Measurements from ENCODE around the gene SMIM20.

The SMIM20 gene

GRCh38 chr4:25948051-25948450 lies 34.0 kb downstream of the SMIM20 start:
- TF ChIP-seq CTCF (IDR thresholded peaks at IDR 0.05; ENCODE audit: borderline replicate concordance, extremely low read depth, low read length, poor library complexity, severe bottlenecking): no peak
- TF ChIP-seq EZH2 (IDR thresholded peaks at IDR 0.05; ENCODE audit: borderline replicate concordance, low read depth, low read length, severe bottlenecking): no peak
- DNase-seq (no peak), ATAC-seq (ENCODE audit: insufficient read depth, low read depth) (no peak)
- no peak overlapping the region for H3K27ac ChIP-seq (ENCODE audit: low read length)
- H3K4me3 ChIP-seq (ENCODE audit: low read depth in 1 of 2, low read length in 2 of 2): no peak overlapping the region
- H2AFZ ChIP-seq (ENCODE audit: low read depth, low read length): no peak overlapping the region
- H3K9me3 ChIP-seq (ENCODE audit: insufficient read depth, low read length, severe bottlenecking): no peaks in the 10 kb centered on the region
- no peaks in the 10 kb centered on the region for H3K36me3 ChIP-seq (ENCODE audit: insufficient read depth, low read length)
- H3K4me1 ChIP-seq (ENCODE audit: insufficient read depth, low read length): no peaks in the 10 kb centered on the region
- no peak overlapping the region for H3K4me2 ChIP-seq (ENCODE audit: insufficient read depth, low read length)
- H3K9ac ChIP-seq (ENCODE audit: low read depth, low read length): no peak overlapping the region
- H3K79me2 ChIP-seq (ENCODE audit: insufficient read depth, low read length): no peaks in the 10 kb centered on the region
- no peaks in the 10 kb centered on the region for H4K20me1 ChIP-seq (ENCODE audit: insufficient read depth, low read length)
- H3K27me3 ChIP-seq (ENCODE audit: insufficient read depth, low read length, poor library complexity): no peaks in the 10 kb centered on the region

DNA sequence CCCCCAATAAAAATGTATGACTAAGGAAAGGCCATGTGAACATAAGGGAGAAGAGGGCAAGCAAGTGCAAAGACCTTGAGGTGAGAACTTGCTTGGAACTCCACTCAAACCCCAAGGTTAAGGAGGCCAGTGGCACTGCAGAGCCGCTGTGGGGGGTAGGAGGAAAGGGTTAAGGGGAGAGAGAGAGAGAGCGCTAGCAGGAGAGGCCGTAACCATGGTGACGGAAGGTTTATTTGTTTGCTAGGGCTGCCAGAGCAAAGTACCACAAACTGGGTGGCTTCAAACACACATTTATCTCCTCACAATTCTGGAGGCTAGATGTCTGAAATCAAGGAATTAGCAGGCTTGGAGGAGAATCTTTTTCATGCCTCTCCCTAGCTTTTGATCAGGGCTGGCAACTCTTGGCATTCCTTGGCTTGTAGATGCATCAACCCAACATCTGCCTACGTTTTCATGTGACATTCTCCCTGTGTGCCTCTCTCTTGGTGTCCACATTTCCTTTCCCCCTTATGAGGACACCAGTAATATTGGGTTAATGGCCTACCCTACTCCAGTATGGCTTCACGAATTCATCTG lies 35.2 kb downstream of the SMIM20 start:
- no peaks in the 10 kb centered on the region for H3K79me2 ChIP-seq (ENCODE audit: insufficient read depth, low read length)
- no peaks in the 10 kb centered on the region for H3K27me3 ChIP-seq (ENCODE audit: insufficient read depth, low read length, poor library complexity)
- no peak overlapping the region for H3K4me3 ChIP-seq (ENCODE audit: low read depth in 1 of 2, low read length in 2 of 2)
- no peak overlapping the region for H3K4me2 ChIP-seq (ENCODE audit: insufficient read depth, low read length)
- ATAC-seq (ENCODE audit: insufficient read depth, low read depth) (no peak), DNase-seq (no peak)
- H3K4me1 ChIP-seq (ENCODE audit: insufficient read depth, low read length): no peaks in the 10 kb centered on the region
- H3K36me3 ChIP-seq (ENCODE audit: insufficient read depth, low read length): no peaks in the 10 kb centered on the region
- no peak for TF ChIP-seq CTCF (IDR thresholded peaks at IDR 0.05; ENCODE audit: borderline replicate concordance, extremely low read depth, low read length, poor library complexity, severe bottlenecking)
- no peak for TF ChIP-seq EZH2 (IDR thresholded peaks at IDR 0.05; ENCODE audit: borderline replicate concordance, low read depth, low read length, severe bottlenecking)
- no peak overlapping the region for H3K9ac ChIP-seq (ENCODE audit: low read depth, low read length)
- no peak overlapping the region for H2AFZ ChIP-seq (ENCODE audit: low read depth, low read length)
- no peak overlapping the region for H3K27ac ChIP-seq (ENCODE audit: low read length)
- no peaks in the 10 kb centered on the region for H3K9me3 ChIP-seq (ENCODE audit: insufficient read depth, low read length, severe bottlenecking)
- H4K20me1 ChIP-seq (ENCODE audit: insufficient read depth, low read length): no peaks in the 10 kb centered on the region

- no peak overlapping the region for H3K4me3 ChIP-seq (ENCODE audit: low read depth in 1 of 2, low read length in 2 of 2)
- H3K9ac ChIP-seq (ENCODE audit: low read depth, low read length): no peak overlapping the region
- no peaks in the 10 kb centered on the region for H3K27me3 ChIP-seq (ENCODE audit: insufficient read depth, low read length, poor library complexity)
- no peak overlapping the region for H3K4me2 ChIP-seq (ENCODE audit: insufficient read depth, low read length)
- no peaks in the 10 kb centered on the region for H3K36me3 ChIP-seq (ENCODE audit: insufficient read depth, low read length)
- no peak overlapping the region for H3K27ac ChIP-seq (ENCODE audit: low read length)
- no peaks in the 10 kb centered on the region for H3K79me2 ChIP-seq (ENCODE audit: insufficient read depth, low read length)
- ATAC-seq (ENCODE audit: insufficient read depth, low read depth) (no peak), DNase-seq (no peak)
- H4K20me1 ChIP-seq (ENCODE audit: insufficient read depth, low read length): no peaks in the 10 kb centered on the region
- H3K4me1 ChIP-seq (ENCODE audit: insufficient read depth, low read length): no peaks in the 10 kb centered on the region
- TF ChIP-seq EZH2 (IDR thresholded peaks at IDR 0.05; ENCODE audit: borderline replicate concordance, low read depth, low read length, severe bottlenecking): no peak
- no peak for TF ChIP-seq CTCF (IDR thresholded peaks at IDR 0.05; ENCODE audit: borderline replicate concordance, extremely low read depth, low read length, poor library complexity, severe bottlenecking)
- H2AFZ ChIP-seq (ENCODE audit: low read depth, low read length): no peak overlapping the region
- no peaks in the 10 kb centered on the region for H3K9me3 ChIP-seq (ENCODE audit: insufficient read depth, low read length, severe bottlenecking)
These were observed 36.0 kb downstream of the SMIM20 start for GRCh38 chr4:25949994-25950393.
